ENCODE measurements around the gene GLI3.

GLI3 gene

GRCh38 chr7:41998041-41998440 lies 239.0 kb downstream of the GLI3 start:
- peaks cover 48% of the 10 kb centered on the region for H3K4me1 Mint-ChIP-seq
- peaks cover 82% of the 10 kb centered on the region for H3K36me3 Mint-ChIP-seq (ENCODE audit: low read depth)
- no peaks in the 10 kb centered on the region for H3K9me3 Mint-ChIP-seq

DNA sequence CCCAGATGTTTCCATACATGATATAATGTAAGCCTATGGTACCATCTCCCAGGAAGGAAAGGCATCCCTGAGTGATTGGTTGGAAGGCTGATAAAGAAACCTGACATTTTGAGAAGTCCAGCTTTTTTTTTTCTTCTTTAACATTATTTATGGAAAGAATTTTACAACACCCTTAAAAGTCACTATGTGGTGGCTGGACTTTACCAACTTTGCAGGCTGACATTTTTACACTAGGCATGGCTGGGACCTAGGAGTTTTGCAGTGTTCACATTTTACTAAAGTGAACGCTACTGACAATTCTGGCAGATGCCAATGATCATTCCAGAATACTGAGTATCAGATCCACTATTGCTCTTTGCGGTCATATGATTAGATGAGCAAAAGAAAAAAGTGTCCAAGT lies 239.9 kb downstream of the GLI3 start:
- H3K36me3 Mint-ChIP-seq (ENCODE audit: low read depth), result peaks cover 84% of the 10 kb centered on the region
- TF ChIP-seq, protein P1, sequence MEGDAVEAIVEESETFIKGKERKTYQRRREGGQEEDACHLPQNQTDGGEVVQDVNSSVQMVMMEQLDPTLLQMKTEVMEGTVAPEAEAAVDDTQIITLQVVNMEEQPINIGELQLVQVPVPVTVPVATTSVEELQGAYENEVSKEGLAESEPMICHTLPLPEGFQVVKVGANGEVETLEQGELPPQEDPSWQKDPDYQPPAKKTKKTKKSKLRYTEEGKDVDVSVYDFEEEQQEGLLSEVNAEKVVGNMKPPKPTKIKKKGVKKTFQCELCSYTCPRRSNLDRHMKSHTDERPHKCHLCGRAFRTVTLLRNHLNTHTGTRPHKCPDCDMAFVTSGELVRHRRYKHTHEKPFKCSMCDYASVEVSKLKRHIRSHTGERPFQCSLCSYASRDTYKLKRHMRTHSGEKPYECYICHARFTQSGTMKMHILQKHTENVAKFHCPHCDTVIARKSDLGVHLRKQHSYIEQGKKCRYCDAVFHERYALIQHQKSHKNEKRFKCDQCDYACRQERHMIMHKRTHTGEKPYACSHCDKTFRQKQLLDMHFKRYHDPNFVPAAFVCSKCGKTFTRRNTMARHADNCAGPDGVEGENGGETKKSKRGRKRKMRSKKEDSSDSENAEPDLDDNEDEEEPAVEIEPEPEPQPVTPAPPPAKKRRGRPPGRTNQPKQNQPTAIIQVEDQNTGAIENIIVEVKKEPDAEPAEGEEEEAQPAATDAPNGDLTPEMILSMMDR (IDR thresholded peaks at IDR 0.05), result no peak
- no peak overlapping the region for H3K4me3 Mint-ChIP-seq
- H3K4me1 Mint-ChIP-seq, result peaks cover 57% of the 10 kb centered on the region
- peaks cover 3% of the 10 kb centered on the region for H3K27me3 Mint-ChIP-seq (ENCODE audit: low read depth, poor library complexity)
- no peaks in the 10 kb centered on the region for H3K9me3 Mint-ChIP-seq
- no peak for DNase-seq
- H3K27ac Mint-ChIP-seq, result peak overlapping the region; percentile 96

More at GRCh38 chr7:41998041-41998440, 239.0 kb downstream of the GLI3 start:
- H3K27ac Mint-ChIP-seq, result no peak overlapping the region
- TF ChIP-seq, protein P1 (IDR thresholded peaks at IDR 0.05), result no peak
- no peak overlapping the region for H3K4me3 Mint-ChIP-seq
- peaks cover 3% of the 10 kb centered on the region for H3K27me3 Mint-ChIP-seq (ENCODE audit: low read depth, poor library complexity)
- no peak for DNase-seq

DNA sequence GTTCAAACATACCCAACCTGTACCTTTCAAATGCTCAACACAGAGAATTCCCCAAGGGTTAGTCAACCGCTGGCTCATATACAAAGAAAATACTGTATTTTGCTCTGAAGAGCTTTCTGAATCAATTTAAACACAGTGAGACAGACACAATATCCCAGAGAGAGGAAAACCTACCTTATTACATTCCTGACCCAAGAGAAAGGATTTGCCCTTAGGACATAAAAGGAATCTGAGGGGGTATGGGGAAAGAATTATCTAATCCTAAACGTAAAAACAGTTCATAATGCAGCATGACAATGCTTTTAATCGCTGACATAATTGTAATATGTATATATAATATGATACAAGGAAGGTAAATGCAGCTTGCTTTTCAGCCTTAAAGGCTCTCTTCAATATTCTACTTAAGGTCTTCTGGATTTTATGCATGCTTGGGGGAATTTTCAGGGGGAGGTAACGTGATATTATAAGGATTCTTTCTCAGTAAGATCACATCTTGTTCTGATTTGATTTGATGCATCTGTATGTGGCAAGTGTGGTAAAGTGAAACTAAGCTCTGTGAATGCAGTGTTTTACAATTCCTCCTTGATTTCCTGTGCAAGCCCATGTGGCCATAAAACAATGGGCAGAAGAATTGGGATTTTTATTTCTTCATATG lies 240.5 kb downstream of the GLI3 start:
- TF ChIP-seq, protein P1 (IDR thresholded peaks at IDR 0.05), result no peak
- H3K36me3 Mint-ChIP-seq (ENCODE audit: low read depth), result peaks cover 84% of the 10 kb centered on the region
- peaks cover 57% of the 10 kb centered on the region for H3K4me1 Mint-ChIP-seq
- no peak for DNase-seq
- H3K27me3 Mint-ChIP-seq (ENCODE audit: low read depth, poor library complexity), result peaks cover 3% of the 10 kb centered on the region
- H3K27ac Mint-ChIP-seq, result peak overlapping the region; percentile 17
- H3K9me3 Mint-ChIP-seq, result no peaks in the 10 kb centered on the region
- no peak overlapping the region for H3K4me3 Mint-ChIP-seq

- no peak for DNase-seq
- Mint-ChIP-seq H3K36me3 (ENCODE audit: low read depth) (peaks cover 84% of the 10 kb centered on the region), H3K27ac (peak overlapping the region; percentile 91), H3K4me1 (peaks cover 57% of the 10 kb centered on the region), H3K4me3 (no peak overlapping the region), H3K27me3 (ENCODE audit: low read depth, poor library complexity) (peaks cover 3% of the 10 kb centered on the region), H3K9me3 (no peaks in the 10 kb centered on the region)
- TF ChIP-seq, protein P1 (IDR thresholded peaks at IDR 0.05), result no peak
Measured at GRCh38 chr7:41995632-41996271, 241.3 kb downstream of the GLI3 start.

DNA sequence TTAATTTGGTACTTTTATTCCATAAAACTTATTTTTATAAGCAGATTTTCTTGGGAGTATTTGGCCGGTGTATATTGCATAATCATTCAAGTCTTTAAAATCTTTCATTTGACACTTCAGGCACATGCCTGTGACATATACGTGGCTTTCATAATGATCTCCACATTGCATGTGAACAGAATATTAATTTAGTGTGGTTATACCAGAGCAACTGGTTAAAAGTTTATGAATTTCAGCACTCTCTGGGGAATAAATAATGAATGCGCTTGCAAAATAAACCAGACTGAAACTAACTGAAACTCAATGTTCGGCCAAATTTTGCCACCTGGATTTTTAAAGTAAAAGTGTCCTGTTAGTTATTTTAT lies 242.3 kb downstream of the GLI3 start:
- no peak overlapping the region for H3K4me3 Mint-ChIP-seq
- H3K36me3 Mint-ChIP-seq (ENCODE audit: low read depth), result peaks cover 83% of the 10 kb centered on the region
- H3K9me3 Mint-ChIP-seq, result no peaks in the 10 kb centered on the region
- peaks cover 3% of the 10 kb centered on the region for H3K27me3 Mint-ChIP-seq (ENCODE audit: low read depth, poor library complexity)
- no peak for DNase-seq
- TF ChIP-seq, protein P1 (IDR thresholded peaks at IDR 0.05), result no peak
- no peak overlapping the region for H3K27ac Mint-ChIP-seq
- peaks cover 46% of the 10 kb centered on the region for H3K4me1 Mint-ChIP-seq
